NCI-H146 treated with DMSO at 0.1 percent for 48 hours (cell line): ENCODE measurements around the gene CPNE6.

ENCODE experiments used
- DNase-seq: peaks from one replicate; lab custom pipeline; 2025; ENCODE audit not compliant: unreplicated experiment; lab: John Stamatoyannopoulos, UW

The CPNE6 gene

GRCh38 chr14:24054324-24054641 lies 17.1 kb upstream of the CPNE6 start:
- DNase-seq = no peak

GRCh38 chr14:24054646-24055045 lies 16.7 kb upstream of the CPNE6 start:
- no peak for DNase-seq

- no peak for DNase-seq
Measured at GRCh38 chr14:24055971-24056799, 15.2 kb upstream of the CPNE6 start.

- DNase-seq = no peak
Measured at GRCh38 chr14:24056800-24057184, 14.6 kb upstream of the CPNE6 start.

GRCh38 chr14:24057271-24057670 lies 14.1 kb upstream of the CPNE6 start:
- DNase-seq = no peak

- no peak for DNase-seq
Measured at GRCh38 chr14:24057867-24058259, 13.5 kb upstream of the CPNE6 start.

GRCh38 chr14:24058260-24058950 lies 13.0 kb upstream of the CPNE6 start:
- peak; percentile 29 for DNase-seq

GRCh38 chr14:24058951-24059475 lies 12.3 kb upstream of the CPNE6 start:
- DNase-seq = no peak

GRCh38 chr14:24059841-24060388 lies 11.4 kb upstream of the CPNE6 start:
- DNase-seq = no peak

- DNase-seq = no peak
Measured at GRCh38 chr14:24060443-24060842, 10.9 kb upstream of the CPNE6 start.

- no peak for DNase-seq
Measured at GRCh38 chr14:24060984-24061913, 10.1 kb upstream of the CPNE6 start.

GRCh38 chr14:24062216-24062980 lies 9.0 kb upstream of the CPNE6 start:
- no peak for DNase-seq

- no peak for DNase-seq
Measured at GRCh38 chr14:24063263-24063836, 8.0 kb upstream of the CPNE6 start.

GRCh38 chr14:24064091-24064795 lies 7.1 kb upstream of the CPNE6 start:
- no peak for DNase-seq

GRCh38 chr14:24064856-24065255 lies 6.5 kb upstream of the CPNE6 start:
- no peak for DNase-seq

GRCh38 chr14:24065408-24065807 lies 6.0 kb upstream of the CPNE6 start:
- DNase-seq = no peak

GRCh38 chr14:24066496-24067132 lies 4.7 kb upstream of the CPNE6 start:
- no peak for DNase-seq

- no peak for DNase-seq
Measured at GRCh38 chr14:24067133-24068082, 4.0 kb upstream of the CPNE6 start.
